ENCODE results near the gene AGXT. TPM values are rescaled to one million over a fixed set of nuclear protein-coding genes. Genes with fewer than 3 reads are reported as not detected.

AGXT gene
- total RNA-seq, 1 donor from 2014 or later, result not detected

- TF ChIP-seq CTCF (conservative IDR thresholded peaks at IDR 0.05; ENCODE audit: low read depth, low read length), result no peak
- no peak overlapping the region for H3K4me3 ChIP-seq (ENCODE audit: low read depth, low read length)
- DNase-seq (ENCODE audit: low read depth), result no peak
Measured at GRCh38 chr2:240909216-240909974, 40.8 kb downstream of the AGXT start.

GRCh38 chr2:240911641-240912265 lies 43.1 kb downstream of the AGXT start:
- no peak for DNase-seq (ENCODE audit: low read depth)
- no peak for TF ChIP-seq CTCF (conservative IDR thresholded peaks at IDR 0.05; ENCODE audit: low read depth, low read length)
- H3K4me3 ChIP-seq (ENCODE audit: low read depth, low read length), result no peak overlapping the region

GRCh38 chr2:240912878-240913809 lies 44.5 kb downstream of the AGXT start:
- H3K4me3 ChIP-seq (ENCODE audit: low read depth, low read length), result no peak overlapping the region
- TF ChIP-seq CTCF (conservative IDR thresholded peaks at IDR 0.05; ENCODE audit: low read depth, low read length), result no peak
- DNase-seq (ENCODE audit: low read depth), result no peak

- H3K4me3 ChIP-seq (ENCODE audit: low read depth, low read length), result no peak overlapping the region
- no peak for DNase-seq (ENCODE audit: low read depth)
- peak; percentile 76 for TF ChIP-seq CTCF (conservative IDR thresholded peaks at IDR 0.05; ENCODE audit: low read depth, low read length)
Measured at GRCh38 chr2:240913810-240914644, 45.4 kb downstream of the AGXT start.

GRCh38 chr2:240914645-240915525 lies 46.3 kb downstream of the AGXT start:
- no peak overlapping the region for H3K4me3 ChIP-seq (ENCODE audit: low read depth, low read length)
- no peak for DNase-seq (ENCODE audit: low read depth)
- TF ChIP-seq CTCF (conservative IDR thresholded peaks at IDR 0.05; ENCODE audit: low read depth, low read length), result no peak

All from epithelial cell of proximal tubule (primary cell).